Thyroid gland (tissue), 4 donors: ENCODE measurements around the gene SLC6A3. TPM values are rescaled to one million over a fixed set of nuclear protein-coding genes. Genes with fewer than 3 reads are reported as not detected.

ENCODE experiments used
- DNase-seq, 2 donors: peaks; one replicate each; pipeline ENCODE4 v3.0.0-alpha.2; 2019
- H3K27ac ChIP-seq, 3 donors: fragments of 200-600 bp; sonication (generic); 1 replicate in 2 of 3; 2 replicates in 1 of 3; pipeline ENCODE4 v1.5.1; 2016 to 2019; ENCODE audit warnings: mild to moderate bottlenecking in 1 of 3, moderate library complexity in 1 of 3
- H3K27me3 ChIP-seq: fragments of 200-600 bp; sonication (generic); one replicate; pipeline ENCODE4 v1.5.1; 2019
- H3K36me3 ChIP-seq, 2 donors: fragments of 200-600 bp; sonication (generic); one replicate each; pipeline ENCODE4 v1.5.1; 2016 to 2019
- H3K4me1 ChIP-seq, 2 donors: fragments of 200-600 bp; sonication (generic); one replicate each; pipeline ENCODE4 v1.5.1; 2017 to 2019
- H3K4me3 ChIP-seq, 3 donors: fragments of 200-600 bp; sonication (generic); replicated peaks in 1 of 3; 1 replicate in 2 of 3; 2 replicates in 1 of 3; pipeline ENCODE4 v1.5.1; 2016; ENCODE audit warnings: mild to moderate bottlenecking in 1 of 3
- H3K9me3 ChIP-seq: fragments of 200-600 bp; sonication (generic); one replicate; pipeline ENCODE4 v1.5.1; 2017
- POLR2A ChIP-seq, 2 donors: fragments of 450-650 bp; IDR thresholded peaks; one replicate each; pipeline ENCODE4 v1.6.1; 2017; ENCODE audit warnings: antibody characterized with exemption in 2 of 2, mild to moderate bottlenecking in 2 of 2, moderate library complexity in 1 of 2
- WGBS, 2 donors: methylation state at CpG; one replicate each; pipeline ENCODE4 v1.1.5; 2017; 5-methylcytosine and 5-hydroxymethylcytosine counted together
- intact Hi-C: fragments of 100-400 bp; cut with DNase I; formaldehyde crosslinking; loops from one replicate; pipeline ENCODE4 v1.15.1; 2023
- total RNA-seq, 4 donors: library from RNA; depleted of rRNA; stranded (reverse); fragments of >200 nt; gene quantifications; one replicate each; pipeline ENCODE4 v1.2.3, GENCODE V29; 2016
- TF ChIP-seq, protein P1 (sequence below), 6 experiments: fragments of 200-600 bp in 3 of 6; fragments of 450-650 bp in 3 of 6; sonication (generic) in 3 of 6; IDR thresholded peaks; one replicate each; pipeline ENCODE4 v1.5.1; 2016 to 2019; ENCODE audit warnings: antibody characterized with exemption in 6 of 6, mild to moderate bottlenecking in 2 of 6, inconsistent platforms in 1 of 6, moderate library complexity in 1 of 6

SLC6A3 gene
- total RNA-seq, 4 donors from 2014 or later = 0.54 to 0.67 (median 0.54) TPM; not detected in 1

DNA sequence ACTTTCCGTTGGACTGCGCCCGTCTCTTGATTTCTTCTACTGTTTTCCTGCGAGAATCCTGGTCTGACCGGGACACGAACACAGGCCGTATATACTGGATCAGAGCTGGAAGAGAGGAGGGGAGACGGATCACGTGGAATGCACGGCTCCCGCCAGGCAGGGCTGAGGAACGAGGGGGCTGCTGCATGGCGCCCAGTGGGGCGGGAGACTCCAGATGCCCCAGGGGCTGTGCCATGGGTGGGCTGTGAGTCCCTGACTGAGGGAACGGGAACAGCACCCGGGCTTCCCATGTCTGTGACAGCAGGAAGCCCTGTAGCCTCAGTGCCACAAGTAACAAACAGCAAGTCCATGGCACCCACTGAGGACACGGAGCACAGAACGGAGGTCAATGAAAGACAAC, 44.5 kb upstream of the SLC6A3 start:
- no peaks in the 10 kb centered on the region for H3K9me3 ChIP-seq
- TF ChIP-seq, protein P1, sequence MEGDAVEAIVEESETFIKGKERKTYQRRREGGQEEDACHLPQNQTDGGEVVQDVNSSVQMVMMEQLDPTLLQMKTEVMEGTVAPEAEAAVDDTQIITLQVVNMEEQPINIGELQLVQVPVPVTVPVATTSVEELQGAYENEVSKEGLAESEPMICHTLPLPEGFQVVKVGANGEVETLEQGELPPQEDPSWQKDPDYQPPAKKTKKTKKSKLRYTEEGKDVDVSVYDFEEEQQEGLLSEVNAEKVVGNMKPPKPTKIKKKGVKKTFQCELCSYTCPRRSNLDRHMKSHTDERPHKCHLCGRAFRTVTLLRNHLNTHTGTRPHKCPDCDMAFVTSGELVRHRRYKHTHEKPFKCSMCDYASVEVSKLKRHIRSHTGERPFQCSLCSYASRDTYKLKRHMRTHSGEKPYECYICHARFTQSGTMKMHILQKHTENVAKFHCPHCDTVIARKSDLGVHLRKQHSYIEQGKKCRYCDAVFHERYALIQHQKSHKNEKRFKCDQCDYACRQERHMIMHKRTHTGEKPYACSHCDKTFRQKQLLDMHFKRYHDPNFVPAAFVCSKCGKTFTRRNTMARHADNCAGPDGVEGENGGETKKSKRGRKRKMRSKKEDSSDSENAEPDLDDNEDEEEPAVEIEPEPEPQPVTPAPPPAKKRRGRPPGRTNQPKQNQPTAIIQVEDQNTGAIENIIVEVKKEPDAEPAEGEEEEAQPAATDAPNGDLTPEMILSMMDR (IDR thresholded peaks at IDR 0.05) = no peak
- no peak for TF ChIP-seq POLR2A (IDR thresholded peaks at IDR 0.05)
- WGBS, 2 donors = 96 to 98% methylated on average over 18 of the region's 18 CpGs
- no peak for DNase-seq
- peaks cover 9 to 11% of the 10 kb centered on the region in 2 donors for H3K4me1 ChIP-seq
- H3K27ac ChIP-seq = no peak overlapping the region
- peaks cover 6 to 13% of the 10 kb centered on the region in 2 donors for H3K36me3 ChIP-seq
- H3K27me3 ChIP-seq = no peaks in the 10 kb centered on the region
- no peak overlapping the region for H3K4me3 ChIP-seq
- intact Hi-C loops = no loop called here

DNA sequence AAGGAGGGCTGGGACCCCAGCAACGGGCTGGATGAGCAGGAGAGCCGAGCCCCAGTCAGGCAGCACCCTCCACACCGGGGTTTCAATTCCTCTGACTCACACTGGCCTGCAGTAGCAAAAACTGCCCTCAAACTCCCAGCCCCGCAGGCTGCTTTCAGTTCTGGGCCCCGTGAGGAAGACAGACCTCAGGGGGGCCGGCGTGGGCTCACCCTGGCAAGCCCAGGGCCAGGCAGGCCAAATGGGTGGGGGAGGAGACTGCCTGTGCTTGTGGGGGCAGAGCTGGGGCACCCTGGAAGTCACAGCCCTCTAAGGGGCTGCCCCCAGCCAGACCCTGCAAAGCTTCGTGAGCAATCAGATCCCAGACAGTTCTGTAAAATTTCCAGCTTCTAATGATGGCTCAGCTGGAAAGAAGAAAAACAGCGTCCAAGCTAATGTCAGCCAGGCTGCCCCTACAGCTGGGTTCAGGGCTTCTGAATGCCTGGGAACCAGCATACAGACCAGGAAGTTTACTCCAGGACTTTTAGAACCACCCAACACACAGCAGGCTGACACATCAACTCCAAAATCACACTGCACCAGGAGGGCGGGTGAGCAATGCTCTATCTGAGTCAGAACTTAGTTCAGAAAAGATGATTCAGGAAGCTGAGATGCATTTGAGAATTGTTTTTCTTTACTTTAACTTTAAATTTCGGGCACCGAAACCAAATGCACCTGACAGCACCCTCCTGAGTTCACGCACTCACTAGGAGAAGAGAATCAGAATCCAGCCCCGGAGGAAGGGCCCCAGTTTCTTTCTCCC, 43.8 kb upstream of the SLC6A3 start:
- 82 to 92% methylated on average over 13 to 14 of the region's 14 CpGs for WGBS, 2 donors
- H3K4me1 ChIP-seq = peaks cover 6% of the 10 kb centered on the region in 2 donors
- H3K27me3 ChIP-seq = no peaks in the 10 kb centered on the region
- H3K27ac ChIP-seq = no peak overlapping the region
- no peak overlapping the region for H3K4me3 ChIP-seq
- H3K9me3 ChIP-seq = no peaks in the 10 kb centered on the region
- H3K36me3 ChIP-seq = peaks cover 6 to 13% of the 10 kb centered on the region in 2 donors
- DNase-seq = no peak
- intact Hi-C loops = no loop called here
- TF ChIP-seq POLR2A (IDR thresholded peaks at IDR 0.05) = no peak
- TF ChIP-seq, protein P1 (IDR thresholded peaks at IDR 0.05) = no peak

GRCh38 chr5:1487079-1487764, 42.0 kb upstream of the SLC6A3 start:
- TF ChIP-seq, protein P1 (IDR thresholded peaks at IDR 0.05) = no peak
- no peak for TF ChIP-seq POLR2A (IDR thresholded peaks at IDR 0.05)
- H3K27me3 ChIP-seq = no peaks in the 10 kb centered on the region
- WGBS, 2 donors = 92 to 94% methylated on average over 17 to 26 of the region's 27 CpGs
- H3K36me3 ChIP-seq = peaks cover 5 to 13% of the 10 kb centered on the region in 2 donors
- DNase-seq = no peak
- no peak overlapping the region for H3K27ac ChIP-seq
- no peak overlapping the region for H3K4me3 ChIP-seq
- intact Hi-C loops = no loop called here
- H3K9me3 ChIP-seq = no peaks in the 10 kb centered on the region
- H3K4me1 ChIP-seq = no peaks in the 10 kb centered on the region

GRCh38 chr5:1486271-1486670, 41.0 kb upstream of the SLC6A3 start:
- no peaks in the 10 kb centered on the region for H3K4me1 ChIP-seq
- 92 to 98% methylated on average over 8 to 12 of the region's 13 CpGs for WGBS, 2 donors
- intact Hi-C loops = no loop called here
- no peak overlapping the region for H3K27ac ChIP-seq
- H3K9me3 ChIP-seq = no peaks in the 10 kb centered on the region
- no peak for DNase-seq
- TF ChIP-seq, protein P1 (IDR thresholded peaks at IDR 0.05) = no peak
- TF ChIP-seq POLR2A (IDR thresholded peaks at IDR 0.05) = no peak
- no peak overlapping the region for H3K4me3 ChIP-seq
- peaks cover 3 to 13% of the 10 kb centered on the region in 2 donors for H3K36me3 ChIP-seq
- no peaks in the 10 kb centered on the region for H3K27me3 ChIP-seq
